ENCODE results near the gene KLK10.

DNA sequence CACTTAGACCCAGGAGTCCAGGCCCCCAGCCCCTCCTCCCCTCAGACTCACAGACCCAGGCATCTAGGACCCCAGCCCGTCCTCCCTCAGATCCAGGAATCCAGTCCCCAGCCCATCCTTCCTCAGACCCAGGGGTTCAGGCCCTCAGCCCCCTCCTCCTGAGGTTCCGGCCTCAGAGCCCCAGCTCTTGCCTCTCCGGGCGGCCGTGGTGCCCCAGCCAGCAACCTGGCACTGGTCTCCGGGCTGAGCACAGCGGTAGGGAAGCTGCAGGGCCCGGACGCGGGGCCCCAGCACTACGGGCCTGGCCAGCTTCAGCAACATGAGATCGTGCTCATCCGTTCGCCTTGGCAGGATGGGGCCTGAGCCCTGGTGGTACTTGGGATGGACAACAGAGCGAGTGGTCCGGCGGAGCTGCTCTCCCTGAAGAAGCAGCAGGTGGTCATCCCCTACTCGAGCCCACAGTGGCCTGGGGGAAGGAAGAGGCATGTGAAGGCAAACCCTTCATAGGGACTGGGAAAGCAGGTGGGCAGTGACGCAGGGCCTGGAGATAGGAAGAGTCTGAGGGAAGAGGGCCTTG lies 3.7 kb downstream of the KLK10 start:
- TF ChIP-seq ZFX (IDR thresholded peaks at IDR 0.05), result no peak
- TF ChIP-seq POLR2AphosphoS5 (IDR thresholded peaks at IDR 0.05; ENCODE audit: low read depth, low read length), result no peak
- TF ChIP-seq, protein P1, sequence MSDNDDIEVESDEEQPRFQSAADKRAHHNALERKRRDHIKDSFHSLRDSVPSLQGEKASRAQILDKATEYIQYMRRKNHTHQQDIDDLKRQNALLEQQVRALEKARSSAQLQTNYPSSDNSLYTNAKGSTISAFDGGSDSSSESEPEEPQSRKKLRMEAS (IDR thresholded peaks at IDR 0.05), result no peak
- TF ChIP-seq POLR2A (IDR thresholded peaks at IDR 0.05; ENCODE audit: borderline replicate concordance, extremely low read depth, insufficient read depth, insufficient read length), result no peak
- TF ChIP-seq, protein P2, sequence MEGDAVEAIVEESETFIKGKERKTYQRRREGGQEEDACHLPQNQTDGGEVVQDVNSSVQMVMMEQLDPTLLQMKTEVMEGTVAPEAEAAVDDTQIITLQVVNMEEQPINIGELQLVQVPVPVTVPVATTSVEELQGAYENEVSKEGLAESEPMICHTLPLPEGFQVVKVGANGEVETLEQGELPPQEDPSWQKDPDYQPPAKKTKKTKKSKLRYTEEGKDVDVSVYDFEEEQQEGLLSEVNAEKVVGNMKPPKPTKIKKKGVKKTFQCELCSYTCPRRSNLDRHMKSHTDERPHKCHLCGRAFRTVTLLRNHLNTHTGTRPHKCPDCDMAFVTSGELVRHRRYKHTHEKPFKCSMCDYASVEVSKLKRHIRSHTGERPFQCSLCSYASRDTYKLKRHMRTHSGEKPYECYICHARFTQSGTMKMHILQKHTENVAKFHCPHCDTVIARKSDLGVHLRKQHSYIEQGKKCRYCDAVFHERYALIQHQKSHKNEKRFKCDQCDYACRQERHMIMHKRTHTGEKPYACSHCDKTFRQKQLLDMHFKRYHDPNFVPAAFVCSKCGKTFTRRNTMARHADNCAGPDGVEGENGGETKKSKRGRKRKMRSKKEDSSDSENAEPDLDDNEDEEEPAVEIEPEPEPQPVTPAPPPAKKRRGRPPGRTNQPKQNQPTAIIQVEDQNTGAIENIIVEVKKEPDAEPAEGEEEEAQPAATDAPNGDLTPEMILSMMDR (IDR thresholded peaks at IDR 0.05 in 2 of 3, conservative IDR thresholded peaks at IDR 0.05 in 1 of 3; ENCODE audit: borderline replicate concordance in 1 of 3, insufficient read depth in 1 of 3, low read depth in 2 of 3, low read length in 2 of 3), result no peak
- no peak for TF ChIP-seq EZH2 (IDR thresholded peaks at IDR 0.05)
- TF ChIP-seq SIN3A (IDR thresholded peaks at IDR 0.05; ENCODE audit: low read depth), result no peak
- TF ChIP-seq CEBPB (IDR thresholded peaks at IDR 0.05; ENCODE audit: low read depth), result no peak
